Measurements from ENCODE around the gene TDRD12.

Gene TDRD12

GRCh38 chr19:32868206-32868950 is 148.8 kb downstream of the TDRD12 start:
- H3K36me3 ChIP-seq (ENCODE audit: control insufficient read depth in 5 of 5, insufficient read depth in 5 of 5, low read length in 5 of 5), result no peaks in the 10 kb centered on the region
- H3K9ac ChIP-seq (ENCODE audit: low read length in 5 of 5), result no peak overlapping the region
- no peaks in the 10 kb centered on the region for H3K4me1 ChIP-seq (ENCODE audit: control insufficient read depth in 5 of 5, insufficient read depth in 5 of 5, low read length in 5 of 5)
- H3K27me3 ChIP-seq (ENCODE audit: control insufficient read depth in 5 of 5, insufficient read depth in 4 of 5, low read length in 5 of 5), result peaks cover 0 to 16% (median 0%) of the 10 kb centered on the region in 5 donors
- H3K27ac ChIP-seq (ENCODE audit: low read depth, low read length), result no peak overlapping the region
- H3K4me3 ChIP-seq (ENCODE audit: low read depth in 1 of 5, low read length in 5 of 5), result no peak overlapping the region
- H3K9me3 ChIP-seq (ENCODE audit: control insufficient read depth in 5 of 5, low read length in 5 of 5), result no peaks in the 10 kb centered on the region

GRCh38 chr19:32869369-32869965 is 149.9 kb downstream of the TDRD12 start, which contains the start of gene SLC7A9:
Gene SLC7A9, minus strand, starts transcription at chr19:32869767. Its CDS starts 1,233 bp downstream, at chr19:32868534.
- no peaks in the 10 kb centered on the region for H3K4me1 ChIP-seq (ENCODE audit: control insufficient read depth in 5 of 5, insufficient read depth in 5 of 5, low read length in 5 of 5)
- H3K27ac ChIP-seq (ENCODE audit: low read depth, low read length), result no peak within 1 kb of the TSS
- H3K4me3 ChIP-seq (ENCODE audit: low read depth in 1 of 5, low read length in 5 of 5), result no peak within 1 kb of the TSS
- no peak within 1 kb of the TSS for H3K9ac ChIP-seq (ENCODE audit: low read length in 5 of 5)
- peaks cover 0 to 13% (median 0%) of the 10 kb centered on the region in 5 donors for H3K27me3 ChIP-seq (ENCODE audit: control insufficient read depth in 5 of 5, insufficient read depth in 4 of 5, low read length in 5 of 5)
- no peaks in the 10 kb centered on the region for H3K9me3 ChIP-seq (ENCODE audit: control insufficient read depth in 5 of 5, low read length in 5 of 5)
- no peaks in the 10 kb centered on the region for H3K36me3 ChIP-seq (ENCODE audit: control insufficient read depth in 5 of 5, insufficient read depth in 5 of 5, low read length in 5 of 5)

GRCh38 chr19:32869966-32870573 is 150.5 kb downstream of the TDRD12 start:
- Histone ChIP-seq H3K27me3 (ENCODE audit: control insufficient read depth in 5 of 5, insufficient read depth in 4 of 5, low read length in 5 of 5) (peaks cover 0 to 12% (median 0%) of the 10 kb centered on the region in 5 donors), H3K4me1 (ENCODE audit: control insufficient read depth in 5 of 5, insufficient read depth in 5 of 5, low read length in 5 of 5) (no peaks in the 10 kb centered on the region), H3K36me3 (ENCODE audit: control insufficient read depth in 5 of 5, insufficient read depth in 5 of 5, low read length in 5 of 5) (no peaks in the 10 kb centered on the region), H3K9ac (ENCODE audit: low read length in 5 of 5) (no peak overlapping the region), H3K9me3 (ENCODE audit: control insufficient read depth in 5 of 5, low read length in 5 of 5) (no peaks in the 10 kb centered on the region), H3K27ac (ENCODE audit: low read depth, low read length) (no peak overlapping the region), H3K4me3 (ENCODE audit: low read depth in 1 of 5, low read length in 5 of 5) (no peak overlapping the region)

GRCh38 chr19:32870981-32871451 is 151.4 kb downstream of the TDRD12 start:
- Histone ChIP-seq H3K9ac (ENCODE audit: low read length in 5 of 5) (no peak overlapping the region), H3K4me1 (ENCODE audit: control insufficient read depth in 5 of 5, insufficient read depth in 5 of 5, low read length in 5 of 5) (no peaks in the 10 kb centered on the region), H3K27me3 (ENCODE audit: control insufficient read depth in 5 of 5, insufficient read depth in 4 of 5, low read length in 5 of 5) (peaks cover 0 to 12% (median 0%) of the 10 kb centered on the region in 5 donors), H3K36me3 (ENCODE audit: control insufficient read depth in 5 of 5, insufficient read depth in 5 of 5, low read length in 5 of 5) (no peaks in the 10 kb centered on the region), H3K9me3 (ENCODE audit: control insufficient read depth in 5 of 5, low read length in 5 of 5) (no peaks in the 10 kb centered on the region), H3K27ac (ENCODE audit: low read depth, low read length) (no peak overlapping the region), H3K4me3 (ENCODE audit: low read depth in 1 of 5, low read length in 5 of 5) (no peak overlapping the region)

GRCh38 chr19:32872391-32872790 is 152.8 kb downstream of the TDRD12 start:
- no peak overlapping the region for H3K4me3 ChIP-seq (ENCODE audit: low read depth in 1 of 5, low read length in 5 of 5)
- peaks cover 0 to 9% (median 0%) of the 10 kb centered on the region in 5 donors for H3K27me3 ChIP-seq (ENCODE audit: control insufficient read depth in 5 of 5, insufficient read depth in 4 of 5, low read length in 5 of 5)
- H3K27ac ChIP-seq (ENCODE audit: low read depth, low read length), result no peak overlapping the region
- no peaks in the 10 kb centered on the region for H3K4me1 ChIP-seq (ENCODE audit: control insufficient read depth in 5 of 5, insufficient read depth in 5 of 5, low read length in 5 of 5)
- no peak overlapping the region for H3K9ac ChIP-seq (ENCODE audit: low read length in 5 of 5)
- no peaks in the 10 kb centered on the region for H3K9me3 ChIP-seq (ENCODE audit: control insufficient read depth in 5 of 5, low read length in 5 of 5)
- H3K36me3 ChIP-seq (ENCODE audit: control insufficient read depth in 5 of 5, insufficient read depth in 5 of 5, low read length in 5 of 5), result peaks cover 0 to 5% (median 0%) of the 10 kb centered on the region in 5 donors

GRCh38 chr19:32873247-32873959 is 153.8 kb downstream of the TDRD12 start:
- no peaks in the 10 kb centered on the region for H3K9me3 ChIP-seq (ENCODE audit: control insufficient read depth in 5 of 5, low read length in 5 of 5)
- peaks cover 0 to 7% (median 0%) of the 10 kb centered on the region in 5 donors for H3K27me3 ChIP-seq (ENCODE audit: control insufficient read depth in 5 of 5, insufficient read depth in 4 of 5, low read length in 5 of 5)
- no peak overlapping the region for H3K4me3 ChIP-seq (ENCODE audit: low read depth in 1 of 5, low read length in 5 of 5)
- H3K4me1 ChIP-seq (ENCODE audit: control insufficient read depth in 5 of 5, insufficient read depth in 5 of 5, low read length in 5 of 5), result no peaks in the 10 kb centered on the region
- peaks cover 0 to 10% (median 5%) of the 10 kb centered on the region in 5 donors for H3K36me3 ChIP-seq (ENCODE audit: control insufficient read depth in 5 of 5, insufficient read depth in 5 of 5, low read length in 5 of 5)
- no peak overlapping the region for H3K9ac ChIP-seq (ENCODE audit: low read length in 5 of 5)
- H3K27ac ChIP-seq (ENCODE audit: low read depth, low read length), result no peak overlapping the region

- no peak overlapping the region for H3K9ac ChIP-seq (ENCODE audit: low read length in 5 of 5)
- H3K27ac ChIP-seq (ENCODE audit: low read depth, low read length), result no peak overlapping the region
- H3K4me3 ChIP-seq (ENCODE audit: low read depth in 1 of 5, low read length in 5 of 5), result no peak overlapping the region
- peaks cover 0 to 5% (median 0%) of the 10 kb centered on the region in 5 donors for H3K27me3 ChIP-seq (ENCODE audit: control insufficient read depth in 5 of 5, insufficient read depth in 4 of 5, low read length in 5 of 5)
- H3K9me3 ChIP-seq (ENCODE audit: control insufficient read depth in 5 of 5, low read length in 5 of 5), result no peaks in the 10 kb centered on the region
- H3K36me3 ChIP-seq (ENCODE audit: control insufficient read depth in 5 of 5, insufficient read depth in 5 of 5, low read length in 5 of 5), result peaks cover 0 to 22% (median 16%) of the 10 kb centered on the region in 5 donors
- no peaks in the 10 kb centered on the region for H3K4me1 ChIP-seq (ENCODE audit: control insufficient read depth in 5 of 5, insufficient read depth in 5 of 5, low read length in 5 of 5)
These were observed 155.0 kb downstream of the TDRD12 start for GRCh38 chr19:32874605-32875004.

- Histone ChIP-seq H3K9me3 (ENCODE audit: control insufficient read depth in 5 of 5, low read length in 5 of 5) (no peaks in the 10 kb centered on the region), H3K4me3 (ENCODE audit: low read depth in 1 of 5, low read length in 5 of 5) (no peak overlapping the region), H3K27me3 (ENCODE audit: control insufficient read depth in 5 of 5, insufficient read depth in 4 of 5, low read length in 5 of 5) (peaks cover 0 to 2% (median 0%) of the 10 kb centered on the region in 5 donors), H3K4me1 (ENCODE audit: control insufficient read depth in 5 of 5, insufficient read depth in 5 of 5, low read length in 5 of 5) (no peaks in the 10 kb centered on the region), H3K27ac (ENCODE audit: low read depth, low read length) (no peak overlapping the region), H3K9ac (ENCODE audit: low read length in 5 of 5) (no peak overlapping the region), H3K36me3 (ENCODE audit: control insufficient read depth in 5 of 5, insufficient read depth in 5 of 5, low read length in 5 of 5) (peaks cover 0 to 28% (median 22%) of the 10 kb centered on the region in 5 donors)
These were observed 155.9 kb downstream of the TDRD12 start for GRCh38 chr19:32875428-32875827.

- peaks cover 0 to 28% (median 22%) of the 10 kb centered on the region in 5 donors for H3K36me3 ChIP-seq (ENCODE audit: control insufficient read depth in 5 of 5, insufficient read depth in 5 of 5, low read length in 5 of 5)
- H3K9ac ChIP-seq (ENCODE audit: low read length in 5 of 5), result no peak overlapping the region
- no peaks in the 10 kb centered on the region for H3K27me3 ChIP-seq (ENCODE audit: control insufficient read depth in 5 of 5, insufficient read depth in 4 of 5, low read length in 5 of 5)
- no peak overlapping the region for H3K27ac ChIP-seq (ENCODE audit: low read depth, low read length)
- no peaks in the 10 kb centered on the region for H3K4me1 ChIP-seq (ENCODE audit: control insufficient read depth in 5 of 5, insufficient read depth in 5 of 5, low read length in 5 of 5)
- no peaks in the 10 kb centered on the region for H3K9me3 ChIP-seq (ENCODE audit: control insufficient read depth in 5 of 5, low read length in 5 of 5)
- H3K4me3 ChIP-seq (ENCODE audit: low read depth in 1 of 5, low read length in 5 of 5), result no peak overlapping the region
These were observed 156.8 kb downstream of the TDRD12 start for GRCh38 chr19:32876236-32876918.

Measured in subcutaneous abdominal adipose tissue (tissue), 5 donors.